Activated T-cell treated with anti-CD3 and anti-CD28 coated beads, Interleukin-2, amount 50 U/mL, for 48 hours (primary cell): ENCODE measurements around the gene NAV1.

Source experiments
- DNase-seq, 2 experiments: peaks; one replicate each; pipeline ENCODE4 v3.0.0-alpha.2; 2020

The NAV1 gene

DNA sequence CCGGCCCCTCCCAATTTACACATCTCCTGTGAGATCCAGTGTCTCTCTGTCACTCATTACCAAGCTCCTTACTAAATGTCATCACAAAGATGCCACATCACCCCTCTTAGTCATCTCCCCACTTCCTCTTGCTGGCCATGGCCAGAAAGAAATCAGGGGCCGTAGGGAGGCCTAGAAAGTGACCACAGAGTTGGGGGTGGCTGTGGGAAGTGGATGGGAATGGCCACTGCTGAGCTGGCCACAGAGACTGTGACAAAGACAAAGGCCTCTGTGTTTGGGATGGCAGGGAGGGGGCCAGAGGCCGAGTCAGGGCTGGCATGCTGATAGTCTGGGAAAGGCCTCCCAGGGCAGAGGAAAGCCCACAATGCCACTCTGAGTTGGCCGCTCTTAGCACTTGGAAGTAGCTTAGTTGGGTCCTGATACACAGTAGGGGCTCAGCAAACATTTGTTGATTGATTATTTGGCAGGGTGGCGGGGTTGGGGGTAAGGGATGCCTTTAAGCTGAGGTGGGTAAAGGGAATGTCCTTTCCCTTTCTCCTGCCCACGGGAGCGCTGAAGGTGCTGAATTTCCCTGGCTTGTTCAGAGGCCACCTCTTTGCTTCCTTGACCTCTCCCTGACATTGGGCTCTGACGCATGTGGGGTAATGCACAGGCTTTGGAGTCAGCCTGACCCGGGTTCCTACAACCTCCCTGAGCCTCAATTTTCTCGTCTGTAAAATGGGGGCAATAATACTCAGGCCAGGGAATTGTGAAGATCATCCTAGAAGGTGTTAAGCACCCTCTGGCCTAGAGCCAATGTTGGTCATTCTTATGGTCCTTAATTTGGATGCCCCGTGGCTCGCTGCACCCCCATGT lies 13.2 kb downstream of the NAV1 start:
- no peak for DNase-seq

GRCh38 chr1:201552941-201553351 lies 14.0 kb downstream of the NAV1 start:
- DNase-seq: no peak

- DNase-seq: no peak
These were observed 14.7 kb downstream of the NAV1 start for GRCh38 chr1:201553496-201554189.

DNA sequence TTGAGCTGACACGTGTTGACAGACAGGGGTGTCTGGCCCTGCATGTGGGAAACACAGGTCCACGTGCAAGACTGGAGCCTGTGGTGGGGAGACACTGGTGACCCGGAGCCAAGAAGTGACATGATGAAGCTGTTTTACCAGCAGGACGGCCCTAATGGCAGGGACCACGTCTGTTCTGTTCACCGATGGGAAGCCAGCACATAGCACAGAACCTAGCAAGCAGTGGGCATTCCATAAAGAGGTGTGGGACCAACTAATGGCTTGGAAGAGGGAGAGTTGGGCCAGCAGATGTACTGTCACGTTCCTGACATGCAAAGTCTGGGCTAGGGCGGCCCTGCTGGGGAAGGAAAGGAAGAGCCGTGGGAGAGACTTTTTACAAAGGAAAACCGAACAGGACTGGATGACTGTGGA lies 15.3 kb downstream of the NAV1 start:
- DNase-seq: no peak

DNA sequence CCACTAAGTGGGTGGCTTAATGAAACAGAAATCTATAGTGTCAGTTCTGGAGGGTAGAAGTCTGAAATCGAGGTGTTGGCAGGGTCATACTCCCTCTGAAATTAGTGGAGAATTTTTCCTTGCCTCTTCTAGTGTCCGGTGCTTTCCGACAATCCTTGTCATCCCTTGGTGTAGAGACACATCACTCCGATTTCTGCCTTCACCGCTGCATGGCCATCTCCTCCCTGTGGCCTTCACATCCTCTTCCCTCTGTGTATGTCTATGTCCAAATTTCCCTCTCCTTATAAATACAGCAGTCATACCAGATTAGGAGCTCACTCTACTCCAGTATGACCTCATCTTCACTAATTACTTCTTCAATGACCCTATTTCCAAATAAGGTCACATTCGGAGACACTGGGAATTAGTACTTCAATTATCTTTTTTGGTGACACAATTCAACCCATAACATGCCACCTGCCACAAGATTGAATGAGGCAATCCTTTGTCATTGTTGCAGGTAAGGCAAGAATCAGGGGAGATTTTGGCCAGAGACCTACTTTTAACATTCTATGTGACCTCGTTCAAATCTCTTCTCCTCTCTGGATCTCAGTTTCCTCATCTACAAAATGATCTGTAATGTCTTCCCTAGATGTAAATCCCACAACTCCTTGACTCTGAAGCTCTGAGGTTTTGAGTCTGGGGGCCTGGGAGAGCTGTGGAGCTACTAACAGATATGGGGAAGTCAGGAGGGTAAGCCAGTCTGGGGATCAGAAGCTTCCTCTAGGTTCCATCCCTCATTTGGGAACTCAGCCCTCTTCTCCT lies 16.1 kb downstream of the NAV1 start:
- no peak for DNase-seq

- no peak for DNase-seq
These were observed 16.6 kb downstream of the NAV1 start for GRCh38 chr1:201555593-201555945.

- no peak for DNase-seq
These were observed 18.1 kb downstream of the NAV1 start for GRCh38 chr1:201556841-201557571.

- DNase-seq: no peak
These were observed 18.6 kb downstream of the NAV1 start for GRCh38 chr1:201557572-201557958.

- peak; percentile 71 to 80 for DNase-seq
These were observed 20.8 kb downstream of the NAV1 start for GRCh38 chr1:201559679-201560162.

GRCh38 chr1:201560328-201561194 lies 21.6 kb downstream of the NAV1 start:
- DNase-seq: no peak

GRCh38 chr1:201561195-201561564 lies 22.3 kb downstream of the NAV1 start:
- DNase-seq: no peak

DNA sequence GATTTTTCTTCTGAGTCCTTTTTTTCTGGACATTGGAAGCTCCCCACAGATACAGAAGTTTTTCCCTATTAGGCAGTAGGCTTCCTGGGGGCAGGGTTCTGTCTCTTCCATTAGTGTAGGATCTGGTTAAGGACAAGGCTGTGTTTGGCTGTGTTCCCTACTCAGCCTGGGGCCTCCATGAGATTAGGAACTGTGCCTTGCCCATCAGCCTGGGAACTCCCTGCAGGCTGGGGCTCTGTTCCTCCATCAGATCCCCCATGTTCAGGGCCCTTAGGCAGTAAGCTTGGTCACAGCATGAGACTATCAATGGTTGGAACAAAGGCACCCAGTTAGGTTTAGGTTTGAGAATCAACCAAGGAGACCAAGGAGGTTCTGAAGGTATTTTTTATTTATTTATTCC lies 22.7 kb downstream of the NAV1 start:
- no peak for DNase-seq

DNA sequence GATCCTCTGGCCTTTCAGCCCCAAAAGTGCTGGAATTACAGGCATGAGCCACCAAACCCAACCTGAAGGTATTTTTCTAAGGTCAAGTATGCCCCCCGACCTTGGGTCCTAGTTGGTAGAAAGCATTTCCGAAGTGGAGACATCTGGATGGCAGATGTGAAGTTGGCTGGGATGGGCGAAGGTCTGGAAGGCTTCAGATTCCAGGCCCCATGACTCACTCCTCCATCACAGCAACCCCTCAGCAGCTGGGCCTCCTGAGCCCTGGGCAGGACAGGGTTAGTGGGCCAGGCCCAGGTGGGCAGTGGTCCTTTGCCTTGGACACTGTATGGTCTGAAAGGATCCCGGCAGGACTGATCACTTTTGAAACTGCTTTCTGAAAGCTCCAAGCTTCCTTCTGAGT lies 23.3 kb downstream of the NAV1 start:
- no peak for DNase-seq

- DNase-seq: no peak
These were observed 23.9 kb downstream of the NAV1 start for GRCh38 chr1:201562659-201563405.

- DNase-seq: no peak
These were observed 24.5 kb downstream of the NAV1 start for GRCh38 chr1:201563406-201563780.

DNA sequence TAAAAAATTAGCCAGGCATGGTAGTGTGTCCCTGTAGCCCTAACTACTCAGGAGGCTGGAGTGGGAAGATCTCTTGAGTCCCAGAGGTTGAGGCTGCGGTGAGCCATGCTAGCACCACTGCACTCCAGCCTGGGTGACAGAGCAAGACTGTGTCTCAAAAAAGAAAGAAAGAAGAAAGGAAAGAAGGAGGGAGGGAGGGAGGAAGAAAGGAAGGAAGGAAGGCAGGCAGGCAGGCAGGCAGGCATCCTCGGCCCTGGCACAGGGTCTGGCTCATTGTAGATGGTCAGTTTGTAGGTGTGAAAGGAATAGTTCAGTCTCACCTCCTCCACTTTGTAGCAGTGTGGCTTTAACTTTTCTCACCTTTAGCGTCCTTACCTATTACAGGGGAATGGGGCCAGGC lies 25.0 kb downstream of the NAV1 start:
- DNase-seq: no peak

GRCh38 chr1:201565024-201565730 lies 26.2 kb downstream of the NAV1 start:
- DNase-seq: no peak

DNA sequence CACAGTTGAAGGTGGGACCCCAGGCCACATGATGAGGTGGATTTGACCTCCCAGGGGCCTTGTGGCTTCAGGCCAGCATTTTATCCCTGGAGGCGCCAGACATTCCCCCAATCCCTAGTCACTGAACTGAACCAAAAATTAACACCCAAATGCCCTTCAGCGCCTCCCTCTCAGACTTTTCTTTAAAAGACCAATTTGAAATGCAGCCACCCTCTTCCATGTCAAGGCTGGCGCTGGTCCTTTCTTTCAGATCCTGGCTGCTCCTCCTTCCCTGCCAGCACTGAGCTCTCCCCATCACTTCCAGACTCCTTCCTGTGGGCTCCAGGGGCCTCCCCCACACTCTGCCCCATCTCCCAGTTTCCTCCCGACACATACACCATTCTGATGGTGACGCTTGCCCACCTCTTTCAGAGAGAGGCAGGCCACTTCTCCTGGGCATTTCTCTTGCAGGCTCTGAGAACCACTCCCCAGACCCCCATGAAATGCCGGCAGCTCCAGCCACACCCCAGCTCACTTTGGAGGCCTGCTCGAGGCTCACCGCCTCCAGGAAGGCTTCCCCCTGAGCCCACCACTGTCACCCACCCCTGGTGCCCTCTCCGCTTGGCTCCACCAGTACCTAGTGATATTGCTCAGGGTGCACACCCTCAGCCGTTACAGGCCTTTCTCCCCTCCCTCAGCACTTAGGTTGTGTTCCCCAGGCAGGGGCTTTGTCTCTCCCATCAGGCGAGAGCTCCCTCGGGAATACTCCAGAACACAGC lies 27.0 kb downstream of the NAV1 start:
- no peak for DNase-seq

GRCh38 chr1:201566529-201566823 lies 27.5 kb downstream of the NAV1 start:
- no peak for DNase-seq
